ENCODE results near the gene KCTD7.
"Not testable (repeated sequence)": the region's sequence is repeated elsewhere in the genome, so short reads cannot be mapped to it uniquely, and the experiment has no call there.

DNA sequence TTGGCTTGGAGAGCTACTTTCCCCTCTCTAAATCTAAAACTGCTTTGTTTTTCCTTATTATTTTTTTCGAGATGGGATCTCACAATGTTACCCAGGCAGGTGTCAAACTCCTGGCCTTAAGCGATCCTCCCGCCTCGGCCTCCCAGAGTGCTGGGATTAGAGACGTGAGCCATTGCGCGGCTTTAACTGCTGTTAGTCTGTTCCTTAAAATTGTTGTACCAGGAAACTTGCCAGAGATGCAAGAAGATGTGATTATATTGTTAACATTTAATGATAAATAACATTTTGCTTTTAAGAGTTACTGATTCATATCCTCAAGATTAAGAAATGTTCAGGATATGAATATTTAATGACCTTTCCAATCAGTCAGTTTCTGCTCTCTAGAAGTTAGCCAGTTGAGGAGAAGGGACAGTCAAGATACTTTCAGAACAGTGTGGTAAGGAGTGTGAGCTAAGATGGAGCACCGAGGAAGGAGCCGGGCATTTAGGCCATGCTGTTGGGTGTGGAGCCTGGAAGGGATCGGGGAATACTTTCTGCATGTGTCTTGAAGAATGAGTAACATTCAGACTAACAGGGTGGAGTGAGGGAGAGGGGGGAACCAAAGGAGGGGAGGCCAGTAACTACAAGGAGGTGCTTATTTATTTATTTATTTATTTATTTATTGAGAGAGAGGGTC, 54.6 kb downstream of the KCTD7 start:
- not testable (repeated sequence) for TF ChIP-seq POLR2AphosphoS5 (IDR thresholded peaks at IDR 0.05); EZH2 (IDR thresholded peaks at IDR 0.05; ENCODE audit: borderline replicate concordance, insufficient read depth, low read length, poor library complexity, severe bottlenecking)
- TF ChIP-seq, protein P1, sequence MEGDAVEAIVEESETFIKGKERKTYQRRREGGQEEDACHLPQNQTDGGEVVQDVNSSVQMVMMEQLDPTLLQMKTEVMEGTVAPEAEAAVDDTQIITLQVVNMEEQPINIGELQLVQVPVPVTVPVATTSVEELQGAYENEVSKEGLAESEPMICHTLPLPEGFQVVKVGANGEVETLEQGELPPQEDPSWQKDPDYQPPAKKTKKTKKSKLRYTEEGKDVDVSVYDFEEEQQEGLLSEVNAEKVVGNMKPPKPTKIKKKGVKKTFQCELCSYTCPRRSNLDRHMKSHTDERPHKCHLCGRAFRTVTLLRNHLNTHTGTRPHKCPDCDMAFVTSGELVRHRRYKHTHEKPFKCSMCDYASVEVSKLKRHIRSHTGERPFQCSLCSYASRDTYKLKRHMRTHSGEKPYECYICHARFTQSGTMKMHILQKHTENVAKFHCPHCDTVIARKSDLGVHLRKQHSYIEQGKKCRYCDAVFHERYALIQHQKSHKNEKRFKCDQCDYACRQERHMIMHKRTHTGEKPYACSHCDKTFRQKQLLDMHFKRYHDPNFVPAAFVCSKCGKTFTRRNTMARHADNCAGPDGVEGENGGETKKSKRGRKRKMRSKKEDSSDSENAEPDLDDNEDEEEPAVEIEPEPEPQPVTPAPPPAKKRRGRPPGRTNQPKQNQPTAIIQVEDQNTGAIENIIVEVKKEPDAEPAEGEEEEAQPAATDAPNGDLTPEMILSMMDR (IDR thresholded peaks at IDR 0.05; ENCODE audit: poor library complexity, severe bottlenecking) = not testable (repeated sequence)
